ENCODE measurements around the gene SLC38A11. TPM values are rescaled to one million over a fixed set of nuclear protein-coding genes. Genes with fewer than 3 reads are reported as not detected.

SLC38A11 gene
- total and polyA plus RNA-seq, 2 of the 13 experiments (the other 11 are each of a cell fraction or from before 2014, with no cell fraction given): 14.0 to 14.3 TPM

GRCh38 chr2:164875334-164876205, 79.8 kb downstream of the SLC38A11 start (continued):
- TF ChIP-seq ZGPAT (CRISPR knock-in tag; IDR thresholded peaks at IDR 0.05): 0 out of 2 replicates have a peak, but pooled peaks have one; percentile 5
- peak; percentile 56 for TF ChIP-seq SKI (IDR thresholded peaks at IDR 0.05; ENCODE audit: partially characterized antibody)
- peak; percentile 53 for TF ChIP-seq TCF7 (IDR thresholded peaks at IDR 0.05; ENCODE audit: low read depth)
- peak; percentile 76 for TF ChIP-seq TARDBP (CRISPR knock-in tag; IDR thresholded peaks at IDR 0.05)
- TF ChIP-seq SRSF9 (IDR thresholded peaks at IDR 0.05; ENCODE audit: borderline replicate concordance, insufficient read depth, low read depth, low read length, poor library complexity, severe bottlenecking): no peak
- no peak for TF ChIP-seq MZF1 (CRISPR knock-in tag; IDR thresholded peaks at IDR 0.05; ENCODE audit: borderline replicate concordance)
- no peak for TF ChIP-seq ZFP62 (CRISPR knock-in tag; IDR thresholded peaks at IDR 0.05)
- TF ChIP-seq, protein P1, sequence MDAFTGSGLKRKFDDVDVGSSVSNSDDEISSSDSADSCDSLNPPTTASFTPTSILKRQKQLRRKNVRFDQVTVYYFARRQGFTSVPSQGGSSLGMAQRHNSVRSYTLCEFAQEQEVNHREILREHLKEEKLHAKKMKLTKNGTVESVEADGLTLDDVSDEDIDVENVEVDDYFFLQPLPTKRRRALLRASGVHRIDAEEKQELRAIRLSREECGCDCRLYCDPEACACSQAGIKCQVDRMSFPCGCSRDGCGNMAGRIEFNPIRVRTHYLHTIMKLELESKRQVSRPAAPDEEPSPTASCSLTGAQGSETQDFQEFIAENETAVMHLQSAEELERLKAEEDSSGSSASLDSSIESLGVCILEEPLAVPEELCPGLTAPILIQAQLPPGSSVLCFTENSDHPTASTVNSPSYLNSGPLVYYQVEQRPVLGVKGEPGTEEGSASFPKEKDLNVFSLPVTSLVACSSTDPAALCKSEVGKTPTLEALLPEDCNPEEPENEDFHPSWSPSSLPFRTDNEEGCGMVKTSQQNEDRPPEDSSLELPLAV (CRISPR knock-in tag; conservative IDR thresholded peaks at IDR 0.05; ENCODE audit: low read depth): no peak
- TF ChIP-seq MIXL1 (CRISPR knock-in tag; IDR thresholded peaks at IDR 0.05): peak; percentile 63; the same call in 1 of the 2 replicates
- TF ChIP-seq CTCF (CRISPR knock-in tag; IDR thresholded peaks at IDR 0.05): no peak
- no peak for TF ChIP-seq MTA1 (CRISPR knock-in tag; IDR thresholded peaks at IDR 0.05; ENCODE audit: borderline replicate concordance)
- TF ChIP-seq ZNF547 (CRISPR knock-in tag; IDR thresholded peaks at IDR 0.05): no peak
- no peak for TF ChIP-seq ZNF263 (CRISPR knock-in tag; IDR thresholded peaks at IDR 0.05)
- no peak for TF ChIP-seq NCOA5 (CRISPR knock-in tag; IDR thresholded peaks at IDR 0.05)
- TF ChIP-seq SOX6 (IDR thresholded peaks at IDR 0.05): no peak
- peak; percentile 86 for TF ChIP-seq SOX6 (CRISPR knock-in tag; IDR thresholded peaks at IDR 0.05)
- TF ChIP-seq ERF (CRISPR knock-in tag; IDR thresholded peaks at IDR 0.05): peak; percentile 36; the same call in 1 of the 2 replicates
- peak; percentile 55 for TF ChIP-seq ZBTB33 (CRISPR knock-in tag; IDR thresholded peaks at IDR 0.05)
- TF ChIP-seq ZMAT5 (CRISPR knock-in tag; IDR thresholded peaks at IDR 0.05; ENCODE audit: borderline replicate concordance, low read depth): no peak
- TF ChIP-seq, protein P2, sequence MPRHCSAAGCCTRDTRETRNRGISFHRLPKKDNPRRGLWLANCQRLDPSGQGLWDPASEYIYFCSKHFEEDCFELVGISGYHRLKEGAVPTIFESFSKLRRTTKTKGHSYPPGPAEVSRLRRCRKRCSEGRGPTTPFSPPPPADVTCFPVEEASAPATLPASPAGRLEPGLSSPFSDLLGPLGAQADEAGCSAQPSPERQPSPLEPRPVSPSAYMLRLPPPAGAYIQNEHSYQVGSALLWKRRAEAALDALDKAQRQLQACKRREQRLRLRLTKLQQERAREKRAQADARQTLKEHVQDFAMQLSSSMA (CRISPR knock-in tag; IDR thresholded peaks at IDR 0.05): no peak
- TF ChIP-seq, protein P3, sequence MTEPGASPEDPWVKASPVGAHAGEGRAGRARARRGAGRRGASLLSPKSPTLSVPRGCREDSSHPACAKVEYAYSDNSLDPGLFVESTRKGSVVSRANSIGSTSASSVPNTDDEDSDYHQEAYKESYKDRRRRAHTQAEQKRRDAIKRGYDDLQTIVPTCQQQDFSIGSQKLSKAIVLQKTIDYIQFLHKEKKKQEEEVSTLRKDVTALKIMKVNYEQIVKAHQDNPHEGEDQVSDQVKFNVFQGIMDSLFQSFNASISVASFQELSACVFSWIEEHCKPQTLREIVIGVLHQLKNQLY (CRISPR knock-in tag; IDR thresholded peaks at IDR 0.05): 0 out of 2 replicates have a peak, but pooled peaks have one; percentile 37

Measured in HepG2 (cell line).